Lower leg skin (tissue), 3 donors: Measurements from ENCODE around the gene SLC16A3.
"Not testable (repeated sequence)": the region's sequence is repeated elsewhere in the genome, so short reads cannot be mapped to it uniquely, and the experiment has no call there.

Experiments used
- CTCF ChIP-seq, 3 donors: fragments of 450-650 bp; IDR thresholded peaks; one replicate each; pipeline ENCODE4 v1.5.1; 2016; ENCODE audit warnings: antibody characterized with exemption in 3 of 3, mild to moderate bottlenecking in 3 of 3, moderate library complexity in 2 of 3
- POLR2A ChIP-seq, 2 donors: fragments of 450-650 bp; IDR thresholded peaks; one replicate each; pipeline ENCODE4 v1.6.1; 2016 to 2017; ENCODE audit warnings: antibody characterized with exemption in 2 of 2, mild to moderate bottlenecking in 1 of 2, moderate library complexity in 1 of 2

- not testable (repeated sequence) for TF ChIP-seq CTCF, POLR2A (IDR thresholded peaks at IDR 0.05)
These were observed 35.8 kb upstream of the SLC16A3 start for GRCh38 chr17:82193050-82193449.
